Chondrocyte (in vitro differentiated cells): ENCODE data around the gene BTBD16. TPM values are rescaled to one million over a fixed set of nuclear protein-coding genes. Genes with fewer than 3 reads are reported as not detected.
A peak's percentile ranks its signal among the peaks of the same experiment; 100 is the strongest.

Experiments used
- DNase-seq: peaks from one replicate; pipeline ENCODE4 v3.0.0; 2021; ENCODE audit warnings: mixed read lengths, low spot score
- H3K27ac Mint-ChIP-seq: one replicate; pipeline ENCODE4 v1.8.0; 2021; ENCODE audit warnings: mild to moderate bottlenecking, moderate library complexity, mixed read lengths; ENCODE audit not compliant: unreplicated experiment
- H3K27me3 Mint-ChIP-seq: 2 replicates; pipeline ENCODE4 v1.8.0; 2021; ENCODE audit warnings: low read depth, mixed read lengths
- H3K36me3 Mint-ChIP-seq: 2 replicates; pipeline ENCODE4 v1.8.0; 2021; ENCODE audit warnings: low read depth, mixed read lengths
- H3K4me1 Mint-ChIP-seq: 2 replicates; pipeline ENCODE4 v1.8.0; 2021; ENCODE audit warnings: low read depth, mild to moderate bottlenecking, mixed read lengths
- H3K4me3 Mint-ChIP-seq: one replicate; pipeline ENCODE4 v1.8.0; 2021; ENCODE audit warnings: mild to moderate bottlenecking, moderate library complexity, mixed read lengths; ENCODE audit not compliant: unreplicated experiment
- H3K9me3 Mint-ChIP-seq: 2 replicates; pipeline ENCODE4 v1.8.0; 2021; ENCODE audit warnings: low read depth, mixed read lengths
- CTCF ChIP-seq: fragments of 200-600 bp; sonication (generic); IDR thresholded peaks from 2 replicates; pipeline ENCODE4 v1.5.0; 2021; ENCODE audit warnings: antibody characterized with exemption, mild to moderate bottlenecking, moderate library complexity
- total RNA-seq: library from RNA; stranded (reverse); gene quantifications from 3 replicates; pipeline ENCODE4 v1.2.1, GENCODE V29; 2021

Gene BTBD16
- total RNA-seq, 1 donor from 2014 or later = 0.10 TPM

DNA sequence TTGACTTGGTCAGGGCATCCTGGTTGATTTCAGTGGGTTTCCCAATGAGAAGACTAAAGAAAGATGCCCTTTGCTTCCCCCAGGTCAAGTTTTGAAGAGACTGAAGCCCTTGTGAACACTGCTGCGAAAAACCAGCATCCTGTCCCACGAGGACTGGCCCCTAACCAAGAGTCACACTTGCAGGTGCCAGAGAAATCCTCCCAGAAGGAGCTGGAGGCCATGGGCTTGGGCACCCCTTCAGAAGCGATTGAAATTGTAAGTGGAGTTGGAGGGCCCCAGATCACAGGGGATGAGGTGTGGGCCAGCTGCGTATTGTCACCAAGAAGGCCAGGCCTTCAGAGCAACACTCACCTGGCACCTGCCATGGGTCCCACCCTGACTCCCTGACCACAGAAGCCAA, 43.3 kb upstream of the BTBD16 start:
- no peaks in the 10 kb centered on the region for H3K27me3 Mint-ChIP-seq
- no peak overlapping the region for H3K4me3 Mint-ChIP-seq
- H3K27ac Mint-ChIP-seq = no peak overlapping the region
- H3K9me3 Mint-ChIP-seq = no peaks in the 10 kb centered on the region
- DNase-seq = no peak
- peaks cover 38% of the 10 kb centered on the region for H3K36me3 Mint-ChIP-seq
- peaks cover 10% of the 10 kb centered on the region for H3K4me1 Mint-ChIP-seq
- no peak for TF ChIP-seq CTCF

DNA sequence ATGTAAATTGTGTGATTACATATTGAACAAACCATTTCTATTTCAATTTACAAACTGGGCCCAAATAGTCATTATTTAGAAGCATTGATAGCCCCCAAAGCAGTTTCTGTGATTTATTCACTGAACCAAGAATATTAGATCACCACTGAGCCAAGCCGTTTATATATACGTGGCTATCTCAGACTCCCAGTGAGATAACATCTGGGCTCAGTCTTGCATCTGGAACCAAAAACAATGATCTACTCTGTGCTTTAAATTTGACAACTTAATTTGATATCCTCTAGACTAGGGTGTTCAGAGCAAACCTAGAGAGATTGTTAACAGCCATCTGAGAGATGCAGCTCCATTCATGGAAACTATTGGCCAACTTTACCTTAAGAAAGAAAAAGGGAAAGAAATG, 41.4 kb upstream of the BTBD16 start:
- H3K9me3 Mint-ChIP-seq = no peaks in the 10 kb centered on the region
- H3K36me3 Mint-ChIP-seq = peaks cover 36% of the 10 kb centered on the region
- no peak overlapping the region for H3K27ac Mint-ChIP-seq
- peaks cover 18% of the 10 kb centered on the region for H3K4me1 Mint-ChIP-seq
- H3K27me3 Mint-ChIP-seq = no peaks in the 10 kb centered on the region
- H3K4me3 Mint-ChIP-seq = no peak overlapping the region
- no peak for TF ChIP-seq CTCF
- DNase-seq = no peak

- no peaks in the 10 kb centered on the region for H3K27me3 Mint-ChIP-seq
- no peak for DNase-seq
- no peak for TF ChIP-seq CTCF
- H3K9me3 Mint-ChIP-seq = no peaks in the 10 kb centered on the region
- peaks cover 18% of the 10 kb centered on the region for H3K4me1 Mint-ChIP-seq
- no peak overlapping the region for H3K4me3 Mint-ChIP-seq
- H3K36me3 Mint-ChIP-seq = peaks cover 32% of the 10 kb centered on the region
- H3K27ac Mint-ChIP-seq = no peak overlapping the region
These were observed 40.9 kb upstream of the BTBD16 start for GRCh38 chr10:122230222-122230621.

- Mint-ChIP-seq H3K4me3 (no peak overlapping the region), H3K36me3 (peaks cover 23% of the 10 kb centered on the region), H3K4me1 (peaks cover 18% of the 10 kb centered on the region), H3K27ac (peak overlapping the region; percentile 88), H3K9me3 (no peaks in the 10 kb centered on the region), H3K27me3 (no peaks in the 10 kb centered on the region)
- no peak for DNase-seq
- no peak for TF ChIP-seq CTCF
These were observed 38.3 kb upstream of the BTBD16 start for GRCh38 chr10:122232769-122233168.

DNA sequence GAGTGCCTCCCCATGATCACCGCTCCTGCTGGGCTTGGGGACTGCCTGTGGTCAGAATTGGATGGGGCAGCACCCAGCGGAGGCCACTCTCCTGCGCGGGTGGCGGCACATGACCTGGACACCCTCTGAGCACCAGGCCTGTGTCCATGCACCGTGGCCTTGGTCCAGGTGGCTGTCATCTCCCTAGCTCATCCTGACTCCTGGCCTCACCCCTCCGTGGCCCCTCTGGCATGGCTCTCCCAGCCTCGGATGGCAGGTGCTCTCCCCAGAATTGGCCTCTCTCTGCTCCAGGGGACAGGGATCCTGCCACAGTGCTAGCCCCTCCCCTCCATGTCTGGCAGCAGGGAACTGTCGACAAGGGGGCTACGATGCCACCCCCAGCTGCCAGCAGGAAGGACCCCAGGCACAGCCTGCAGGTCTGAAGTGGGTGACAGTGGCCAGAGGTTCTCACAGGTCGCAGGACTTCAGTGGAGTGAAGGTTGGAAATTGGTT, 37.2 kb upstream of the BTBD16 start:
- H3K4me3 Mint-ChIP-seq = no peak overlapping the region
- H3K9me3 Mint-ChIP-seq = no peaks in the 10 kb centered on the region
- H3K27ac Mint-ChIP-seq = no peak overlapping the region
- H3K27me3 Mint-ChIP-seq = no peaks in the 10 kb centered on the region
- TF ChIP-seq CTCF = no peak
- H3K4me1 Mint-ChIP-seq = peaks cover 18% of the 10 kb centered on the region
- no peak for DNase-seq
- peaks cover 20% of the 10 kb centered on the region for H3K36me3 Mint-ChIP-seq
